Ovary (tissue), 9 donors: Measurements from ENCODE around the gene TF. TPM values are rescaled to one million over a fixed set of nuclear protein-coding genes. Genes with fewer than 3 reads are reported as not detected.

Experiments used
- DNase-seq, 5 donors: peaks; one replicate each; pipeline ENCODE4 v3.0.0-alpha.2; 2019 to 2020
- H3K27ac ChIP-seq, 2 donors: fragments of 200-600 bp; one replicate each; pipeline versions ENCODE4 v1.5.1 to v1.8.0; 2019 to 2022
- H3K27me3 ChIP-seq: fragments of 200-600 bp; one replicate; pipeline ENCODE4 v1.8.0; 2022
- H3K36me3 ChIP-seq: fragments of 200-600 bp; sonication (generic); one replicate; pipeline ENCODE4 v1.5.1; 2019
- H3K4me1 ChIP-seq: one replicate; pipeline ENCODE4 v1.8.1; 2013; ENCODE audit warnings: mild to moderate bottlenecking, moderate library complexity; ENCODE audit not compliant: insufficient read depth
- H3K4me3 ChIP-seq: fragments of 200-600 bp; sonication (generic); one replicate; pipeline ENCODE4 v1.5.1; 2017
- H3K9me3 ChIP-seq, 2 donors: fragments of 200-600 bp in 1 of 2; sonication (generic) in 1 of 2; one replicate each; pipeline versions ENCODE4 v1.5.1 to v1.8.1; 2013 to 2019; ENCODE audit warnings: mild to moderate bottlenecking in 1 of 2, moderate library complexity in 1 of 2
- EP300 ChIP-seq: sonication (generic); formaldehyde crosslinking; IDR thresholded peaks from one replicate; pipeline ENCODE4 v1.6.1; 2017; ENCODE audit warnings: antibody characterized with exemption
- POLR2A ChIP-seq: fragments of 450-650 bp; IDR thresholded peaks from one replicate; pipeline ENCODE4 v1.6.1; 2017; ENCODE audit warnings: antibody characterized with exemption, mild to moderate bottlenecking, moderate library complexity
- WGBS, 3 donors: extraction: QIAGEN DNeasy Blood & Tissue Kit in 1 of 3; methylation state at CpG; one replicate each; pipeline versions ENCODE4 v1.1.5 to v1.1.7; 2013 to 2017; 5-methylcytosine and 5-hydroxymethylcytosine counted together
- intact Hi-C, 4 donors: fragments of 100-400 bp; cut with DNase I; formaldehyde crosslinking; loops; one replicate each; pipeline versions ENCODE4 v1.11.0 to v1.15.1; 2022 to 2023
- polyA plus RNA-seq, 2 donors: library from polyadenylated mRNA; stranded (reverse); fragments of 200-250 nt in 1 of 2; fragments of 350-450 nt in 1 of 2; fragmentation: Illumina TruSeq in 1 of 2; extraction: RNeasy Lipid Tissue Mini Kit (QIAGEN cat#74804) in 1 of 2; gene quantifications; one replicate each; pipeline ENCODE4 v1.2.3, GENCODE V29; 2013 to 2014
- total RNA-seq, 7 donors: library from RNA; depleted of rRNA in 2 of 7; stranded (reverse); fragments of >200 nt in 2 of 7; fragmentation: NEBNext Ultra II Directional in 3 of 7; extraction: Animal tissue kit (Norgen Biotek cat#: 25700) in 3 of 7; gene quantifications; one replicate each; pipeline versions ENCODE4 v1.1.0 to v1.2.4, GENCODE V29; 2016 to 2023
- TF ChIP-seq, protein P1 (sequence below), 3 donors: fragments of 450-650 bp in 2 of 3; fragments of 200-600 bp in 1 of 3; IDR thresholded peaks; one replicate each; pipeline versions ENCODE4 v1.5.1 to v1.8.0; 2016 to 2022; ENCODE audit warnings: antibody characterized with exemption in 3 of 3, mild to moderate bottlenecking in 1 of 3
- donor health status: DM: no; HTN: no; CAD: no; lungs with moderate emphysema.
- donor health status: DM: no; HTN: no; CAD: no.
- donor health status: Bipolar disorder and iron deficiency.
- donor health status: DM: yes; HTN: yes; CAD: no.
- donor health status: DM: no; HTN: no; CAD: no.
- donor health status: DM: yes; HTN: yes; CAD: no.

Gene TF
- total and polyA plus RNA-seq, 9 donors, result under 0.01 to 18.1 (median 2.0) TPM

DNA sequence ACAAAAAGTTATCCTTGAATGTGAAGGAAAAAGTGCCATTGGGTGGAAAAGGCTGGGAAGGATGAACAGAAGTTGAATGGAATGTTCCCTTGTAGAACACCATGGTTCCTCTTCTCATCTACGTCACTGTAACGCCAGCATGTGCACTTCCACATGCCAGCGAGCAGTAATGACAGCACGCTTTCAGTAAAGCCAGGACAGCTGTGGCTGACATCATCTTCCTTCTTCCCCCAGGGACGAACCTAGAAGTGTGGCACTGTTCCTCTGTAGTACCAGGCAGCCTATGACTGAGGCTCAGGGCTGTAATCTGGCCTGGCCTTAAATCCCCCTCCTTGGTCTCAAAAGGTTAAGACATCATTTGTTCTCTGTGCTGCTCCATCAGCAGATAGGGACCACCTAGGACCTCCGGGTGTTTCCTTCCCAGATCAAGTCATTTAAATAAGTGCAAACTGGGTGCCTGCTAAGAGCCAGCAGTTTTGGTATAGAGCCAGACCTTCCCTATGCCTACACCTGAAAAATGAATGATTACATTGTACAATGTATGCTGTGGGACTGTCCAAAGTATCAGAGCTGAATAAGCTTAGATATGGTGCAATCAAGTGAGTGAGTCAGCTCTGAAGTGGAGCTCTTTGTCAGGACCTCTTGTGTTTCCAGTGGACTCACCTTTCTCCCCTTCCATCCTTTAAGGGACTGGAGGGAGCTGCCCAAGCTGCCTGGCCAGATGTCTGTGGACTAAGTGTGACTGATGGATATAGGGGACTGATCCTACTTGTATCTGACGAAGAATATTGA is 53.8 kb downstream of the TF start:
- no peaks in the 10 kb centered on the region for H3K27me3 ChIP-seq
- H3K36me3 ChIP-seq, result no peaks in the 10 kb centered on the region
- DNase-seq, result no peak
- intact Hi-C loops, result no loop called here
- TF ChIP-seq EP300 (no peak), POLR2A (no peak)
- TF ChIP-seq, protein P1, sequence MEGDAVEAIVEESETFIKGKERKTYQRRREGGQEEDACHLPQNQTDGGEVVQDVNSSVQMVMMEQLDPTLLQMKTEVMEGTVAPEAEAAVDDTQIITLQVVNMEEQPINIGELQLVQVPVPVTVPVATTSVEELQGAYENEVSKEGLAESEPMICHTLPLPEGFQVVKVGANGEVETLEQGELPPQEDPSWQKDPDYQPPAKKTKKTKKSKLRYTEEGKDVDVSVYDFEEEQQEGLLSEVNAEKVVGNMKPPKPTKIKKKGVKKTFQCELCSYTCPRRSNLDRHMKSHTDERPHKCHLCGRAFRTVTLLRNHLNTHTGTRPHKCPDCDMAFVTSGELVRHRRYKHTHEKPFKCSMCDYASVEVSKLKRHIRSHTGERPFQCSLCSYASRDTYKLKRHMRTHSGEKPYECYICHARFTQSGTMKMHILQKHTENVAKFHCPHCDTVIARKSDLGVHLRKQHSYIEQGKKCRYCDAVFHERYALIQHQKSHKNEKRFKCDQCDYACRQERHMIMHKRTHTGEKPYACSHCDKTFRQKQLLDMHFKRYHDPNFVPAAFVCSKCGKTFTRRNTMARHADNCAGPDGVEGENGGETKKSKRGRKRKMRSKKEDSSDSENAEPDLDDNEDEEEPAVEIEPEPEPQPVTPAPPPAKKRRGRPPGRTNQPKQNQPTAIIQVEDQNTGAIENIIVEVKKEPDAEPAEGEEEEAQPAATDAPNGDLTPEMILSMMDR (IDR thresholded peaks at IDR 0.05), result no peak
- no peak overlapping the region for H3K4me3 ChIP-seq
- H3K4me1 ChIP-seq, result no peaks in the 10 kb centered on the region
- 74 to 86% (median 78%) methylated on average over 7 of the region's 7 CpGs for WGBS, 3 donors
- H3K27ac ChIP-seq, result no peak overlapping the region
- no peaks in the 10 kb centered on the region for H3K9me3 ChIP-seq

DNA sequence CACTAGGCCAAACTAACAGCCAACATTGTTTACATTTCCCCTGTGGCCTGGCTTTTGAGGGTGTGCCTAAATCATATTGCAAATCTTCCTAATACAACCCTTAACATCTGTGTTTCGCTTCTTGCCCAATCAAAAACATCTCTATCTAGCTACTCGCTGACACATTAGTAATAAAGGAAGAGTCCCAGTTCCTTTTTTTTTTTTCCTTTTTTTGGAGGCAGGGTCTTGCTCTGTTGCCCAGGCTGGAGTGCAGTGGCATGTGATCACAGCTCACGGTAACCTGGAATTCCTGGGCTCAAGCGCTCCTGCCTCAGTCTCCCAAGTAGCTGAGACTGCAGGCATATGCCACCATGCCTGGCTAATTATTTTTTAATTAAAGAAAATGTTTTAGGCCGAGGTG is 57.3 kb downstream of the TF start:
- DNase-seq, result no peak
- WGBS, 3 donors, result 90 to 95% (median 95%) methylated on average over 5 of the region's 5 CpGs
- TF ChIP-seq EP300, result no peak
- TF ChIP-seq, protein P1 (IDR thresholded peaks at IDR 0.05), result no peak
- no peak for TF ChIP-seq POLR2A
- Histone ChIP-seq H3K36me3 (no peaks in the 10 kb centered on the region), H3K4me3 (no peak overlapping the region), H3K27ac (no peak overlapping the region), H3K9me3 (no peaks in the 10 kb centered on the region), H3K27me3 (no peaks in the 10 kb centered on the region), H3K4me1 (peaks cover 2% of the 10 kb centered on the region)
- intact Hi-C loops, result no loop called here

DNA sequence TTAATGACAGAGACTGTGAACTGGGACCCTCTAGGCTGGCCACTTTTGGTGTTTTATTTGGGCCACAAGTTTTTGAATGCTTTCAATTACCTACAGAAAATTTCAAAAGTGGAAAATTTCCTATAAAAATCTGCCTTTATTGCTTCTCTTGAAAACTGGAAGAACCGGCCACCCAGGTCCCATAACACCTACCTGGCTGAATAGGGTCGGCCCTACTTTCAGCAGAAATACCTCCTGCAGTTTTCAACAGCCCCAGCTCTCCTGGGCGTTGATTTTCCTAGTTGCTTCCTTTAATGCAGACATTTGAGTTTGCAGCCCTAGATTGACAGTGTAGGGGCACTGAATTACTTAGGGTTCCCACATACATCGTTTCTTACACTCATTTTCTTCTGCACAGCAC is 58.7 kb downstream of the TF start:
- intact Hi-C loops, result no loop called here
- Histone ChIP-seq H3K4me3 (peak overlapping the region; percentile 57), H3K4me1 (peaks cover 2% of the 10 kb centered on the region), H3K27ac (no peak overlapping the region), H3K9me3 (no peaks in the 10 kb centered on the region), H3K36me3 (no peaks in the 10 kb centered on the region), H3K27me3 (no peaks in the 10 kb centered on the region)
- TF ChIP-seq, protein P1 (IDR thresholded peaks at IDR 0.05), result no peak
- TF ChIP-seq POLR2A (no peak), EP300 (no peak)
- WGBS, 3 donors, result 62 to 63% (median 63%) methylated on average over 4 of the region's 4 CpGs
- DNase-seq, result no peak

DNA sequence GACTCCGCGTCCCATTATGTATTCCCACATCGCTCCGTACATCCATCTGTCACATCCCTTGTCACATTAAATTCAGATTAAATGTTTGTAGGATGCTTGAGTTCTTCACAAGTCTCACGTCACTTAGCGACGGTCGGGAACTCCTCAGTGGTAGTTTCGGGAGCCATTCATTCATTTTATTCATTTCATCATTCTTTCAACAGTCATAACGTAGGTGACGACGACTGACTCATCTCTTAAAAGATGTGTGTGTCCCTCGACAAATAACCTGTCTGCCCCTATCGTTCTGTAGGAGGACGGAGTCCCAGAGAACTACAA is 59.1 kb downstream of the TF start:
- H3K36me3 ChIP-seq, result no peaks in the 10 kb centered on the region
- no peaks in the 10 kb centered on the region for H3K27me3 ChIP-seq
- peak overlapping the region; percentile 57 for H3K4me3 ChIP-seq
- whole genome bisulfite sequencing, 3 donors, result 6 to 9% (median 8%) methylated on average over 15 of the region's 15 CpGs
- H3K4me1 ChIP-seq, result peaks cover 2% of the 10 kb centered on the region
- intact Hi-C loops, result no loop called here
- DNase-seq, result no peak
- no peak overlapping the region for H3K27ac ChIP-seq
- TF ChIP-seq EP300 (no peak), POLR2A (no peak)
- TF ChIP-seq, protein P1 (IDR thresholded peaks at IDR 0.05), result no peak
- no peaks in the 10 kb centered on the region for H3K9me3 ChIP-seq
